Transverse colon (tissue), 4 donors: ENCODE results near the gene PDS5A. TPM values are rescaled to one million over a fixed set of nuclear protein-coding genes. Genes with fewer than 3 reads are reported as not detected.

ENCODE experiments used
- DNase-seq: peaks from one replicate; pipeline ENCODE4 v3.0.0-alpha.2; 2019
- H3K27ac ChIP-seq, 4 donors: fragments of 200-600 bp; sonication (generic); 2 replicates each; pipeline ENCODE4 v1.5.1; 2016 to 2018; ENCODE audit warnings: inconsistent platforms in 4 of 4
- H3K27me3 ChIP-seq: fragments of 200-600 bp; sonication (generic); 2 replicates; pipeline ENCODE4 v1.5.1; 2017; ENCODE audit warnings: inconsistent platforms
- H3K36me3 ChIP-seq, 4 donors: fragments of 200-600 bp; sonication (generic); 2 replicates each; pipeline ENCODE4 v1.5.1; 2017 to 2019; ENCODE audit warnings: inconsistent platforms in 4 of 4
- H3K4me1 ChIP-seq, 4 donors: fragments of 200-600 bp; sonication (generic); 2 replicates each; pipeline ENCODE4 v1.5.1; 2017 to 2020; ENCODE audit warnings: inconsistent platforms in 4 of 4
- H3K4me3 ChIP-seq, 4 donors: fragments of 200-600 bp; sonication (generic); 1 replicate in 1 of 4; 2 replicates in 3 of 4; pipeline versions ENCODE4 v1.5.1 to v1.6.1; 2017 to 2019; ENCODE audit warnings: inconsistent platforms in 4 of 4
- H3K9me3 ChIP-seq, 2 donors: fragments of 200-600 bp; sonication (generic); 2 replicates each; pipeline ENCODE4 v1.5.1; 2017 to 2019; ENCODE audit warnings: inconsistent platforms in 2 of 2
- CTCF ChIP-seq, 5 experiments: fragments of 200-600 bp in 3 of 5; fragments of 450-650 bp in 2 of 5; sonication (generic) in 3 of 5; IDR thresholded peaks; 1 replicate in 2 of 5; 2 replicates in 3 of 5; pipeline ENCODE4 v1.5.1; 2016 to 2017; ENCODE audit warnings: antibody characterized with exemption in 5 of 5, inconsistent platforms in 3 of 5, mild to moderate bottlenecking in 2 of 5, moderate library complexity in 1 of 5
- EP300 ChIP-seq: sonication (generic); formaldehyde crosslinking; IDR thresholded peaks from one replicate; pipeline ENCODE4 v1.6.1; 2017; ENCODE audit warnings: antibody characterized with exemption, low read depth
- POLR2A ChIP-seq: fragments of 450-650 bp; IDR thresholded peaks from one replicate; pipeline ENCODE4 v1.6.1; 2016; ENCODE audit warnings: antibody characterized with exemption, mild to moderate bottlenecking, moderate library complexity
- POLR2AphosphoS5 ChIP-seq, 3 donors: sonication (generic); formaldehyde crosslinking; IDR thresholded peaks; one replicate each; pipeline ENCODE4 v1.6.1; 2016; ENCODE audit warnings: antibody characterized with exemption in 3 of 3
- WGBS, 2 donors: methylation state at CpG; one replicate each; pipeline ENCODE4 v1.1.5; 2018; ENCODE audit warnings: low coverage in 1 of 2; 5-methylcytosine and 5-hydroxymethylcytosine counted together
- in situ Hi-C, 4 donors: fragments of 200-750 bp; cut with MboI; loops; one replicate each; pipeline versions ENCODE4 v1.15.0 to v1.15.1; 2017; ENCODE audit warnings: low sequenced_read_pairs in 3 of 4, low pct_ligation_motif_present in 1 of 4, low pct_unique_long_range_greater_than_20kb in 1 of 4
- intact Hi-C: fragments of 100-400 bp; cut with DNase I; formaldehyde crosslinking; loops from one replicate; pipeline ENCODE4 v1.15.1; 2023; ENCODE audit warnings: low total_unique reads
- total RNA-seq, 4 donors: library from RNA; depleted of rRNA; stranded (reverse); fragments of >200 nt; gene quantifications; one replicate each; pipeline ENCODE4 v1.1.0, GENCODE V29; 2016

Gene PDS5A
- total RNA-seq, 4 donors from 2014 or later: 62.1 to 74.0 (median 68.5) TPM

GRCh38 chr4:39931441-39931901, 46.2 kb downstream of the PDS5A start:
- Histone ChIP-seq H3K4me1 (peaks cover 0 to 35% (median 17%) of the 10 kb centered on the region in 4 donors), H3K4me3 (no peak overlapping the region), H3K36me3 (peaks cover 0 to 4% (median 0%) of the 10 kb centered on the region in 4 donors), H3K9me3 (no peaks in the 10 kb centered on the region), H3K27me3 (no peaks in the 10 kb centered on the region), H3K27ac (peak overlapping the region in 3 of 4 donors; percentile 17 to 40 (median 40))
- TF ChIP-seq CTCF (IDR thresholded peaks at IDR 0.05): no peak
- in situ Hi-C loops (no loop called here), intact Hi-C loops (no loop called here)
- WGBS, 2 donors: 44 to 56% methylated on average over 4 to 5 of the region's 5 CpGs
- no peak for DNase-seq

- H3K4me1 ChIP-seq: peaks cover 0 to 34% (median 11%) of the 10 kb centered on the region in 4 donors
- WGBS, 2 donors: 98% methylated on average over 2 of the region's 2 CpGs; no CpG with 5 or more reads in 1 of the 2 donors
Observed at GRCh38 chr4:39928538-39928937, 49.2 kb downstream of the PDS5A start.

GRCh38 chr4:39924014-39924413, 53.7 kb downstream of the PDS5A start:
- H3K27me3 ChIP-seq: no peaks in the 10 kb centered on the region

More at GRCh38 chr4:39928538-39928937, 49.2 kb downstream of the PDS5A start:
- Histone ChIP-seq H3K36me3 (peaks cover 0 to 4% (median 0%) of the 10 kb centered on the region in 4 donors), H3K27ac (no peak overlapping the region), H3K27me3 (no peaks in the 10 kb centered on the region), H3K4me3 (no peak overlapping the region), H3K9me3 (no peaks in the 10 kb centered on the region)
- in situ Hi-C loops (no loop called here), intact Hi-C loops (no loop called here)
- no peak for DNase-seq
- TF ChIP-seq EP300 (no peak), POLR2AphosphoS5 (IDR thresholded peaks at IDR 0.05) (no peak)

GRCh38 chr4:39922399-39922798, 55.3 kb downstream of the PDS5A start:
- peaks cover 0 to 16% (median 2%) of the 10 kb centered on the region in 4 donors for H3K4me1 ChIP-seq
- H3K27ac ChIP-seq: no peak overlapping the region
- 56 to 60% methylated on average over 2 of the region's 2 CpGs for WGBS, 2 donors
- TF ChIP-seq POLR2AphosphoS5 (IDR thresholded peaks at IDR 0.05) (no peak), POLR2A (no peak), EP300 (no peak), CTCF (IDR thresholded peaks at IDR 0.05) (no peak)
- DNase-seq: no peak
- H3K27me3 ChIP-seq: no peaks in the 10 kb centered on the region
- intact Hi-C loops (no loop called here), in situ Hi-C loops (no loop called here)
- no peaks in the 10 kb centered on the region for H3K9me3 ChIP-seq
- H3K4me3 ChIP-seq: no peak overlapping the region
- peaks cover 0 to 20% (median 0%) of the 10 kb centered on the region in 4 donors for H3K36me3 ChIP-seq

More at GRCh38 chr4:39924014-39924413, 53.7 kb downstream of the PDS5A start:
- H3K4me1 ChIP-seq: peaks cover 0 to 16% (median 3%) of the 10 kb centered on the region in 4 donors
- no peak for DNase-seq
- H3K4me3 ChIP-seq: no peak overlapping the region
- peaks cover 0 to 16% (median 0%) of the 10 kb centered on the region in 4 donors for H3K36me3 ChIP-seq
- TF ChIP-seq POLR2AphosphoS5 (IDR thresholded peaks at IDR 0.05) (no peak), POLR2A (no peak), CTCF (IDR thresholded peaks at IDR 0.05) (no peak), EP300 (no peak)
- no peak overlapping the region for H3K27ac ChIP-seq
- no peaks in the 10 kb centered on the region for H3K9me3 ChIP-seq
- intact Hi-C loops: no loop called here
- WGBS, 2 donors: 43% methylated on average over 2 of the region's 2 CpGs; no CpG with 5 or more reads in 1 of the 2 donors
- in situ Hi-C loops: no loop called here

GRCh38 chr4:39913471-39913870, 64.2 kb downstream of the PDS5A start:
- Histone ChIP-seq H3K4me1 (no peaks in the 10 kb centered on the region), H3K4me3 (no peak overlapping the region), H3K36me3 (peaks cover 0 to 32% (median 5%) of the 10 kb centered on the region in 4 donors), H3K27ac (no peak overlapping the region), H3K27me3 (no peaks in the 10 kb centered on the region), H3K9me3 (no peaks in the 10 kb centered on the region)
- no peak for DNase-seq
- 80 to 83% methylated on average over 4 of the region's 4 CpGs for WGBS, 2 donors
- in situ Hi-C loops: no loop called here
- TF ChIP-seq POLR2A (no peak), EP300 (no peak), POLR2AphosphoS5 (IDR thresholded peaks at IDR 0.05) (no peak), CTCF (IDR thresholded peaks at IDR 0.05) (no peak)
- intact Hi-C loops: no loop called here
